NCI-H748 (cell line): ENCODE data around the gene SNED1.
"Not testable (repeated sequence)": the region's sequence is repeated elsewhere in the genome, so short reads cannot be mapped to it uniquely, and the experiment has no call there.

Experiments
- DNase-seq: peaks from one replicate; lab custom pipeline; 2025; ENCODE audit not compliant: unreplicated experiment; lab: John Stamatoyannopoulos, UW

SNED1 gene

DNA sequence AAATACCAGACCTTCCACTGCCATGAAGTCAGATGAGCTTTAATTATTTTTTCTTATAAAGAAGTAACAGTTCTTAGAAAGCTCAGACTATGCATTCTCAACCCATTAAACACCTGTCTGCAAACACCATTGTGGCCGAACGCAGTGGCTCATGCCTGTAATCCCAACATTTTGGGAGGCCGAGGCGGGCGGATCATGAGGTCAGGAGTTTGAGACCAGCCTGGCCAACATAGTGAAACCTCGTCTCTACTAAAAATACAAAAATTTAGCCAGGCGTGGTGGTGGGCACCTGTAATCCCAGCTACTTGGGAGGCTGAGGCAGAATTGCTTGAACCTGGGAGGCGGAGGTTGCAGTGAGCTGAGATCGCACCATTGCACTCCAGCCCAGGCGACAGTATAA lies 106.2 kb downstream of the SNED1 start:
- DNase-seq = not testable (repeated sequence)

DNA sequence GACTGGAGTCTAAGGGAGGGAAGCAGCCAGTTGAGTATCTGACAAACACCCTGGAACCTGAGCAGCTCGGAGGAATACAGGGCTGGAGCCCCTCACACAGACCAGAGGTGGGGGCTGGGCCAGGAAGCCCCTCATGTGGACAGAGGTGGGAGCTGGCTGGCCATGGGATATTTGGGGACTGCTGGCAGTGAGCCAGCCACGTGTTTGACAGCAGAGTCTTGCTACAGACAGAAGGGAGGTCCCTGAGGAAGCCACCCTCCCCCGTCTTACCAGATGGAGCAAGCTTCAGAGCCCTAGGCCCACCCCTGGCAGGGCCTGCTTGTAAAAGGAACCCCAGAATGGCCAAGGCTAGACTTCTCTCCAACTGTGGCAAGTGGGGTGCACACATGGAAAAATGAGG lies 107.2 kb downstream of the SNED1 start:
- no peak for DNase-seq

DNA sequence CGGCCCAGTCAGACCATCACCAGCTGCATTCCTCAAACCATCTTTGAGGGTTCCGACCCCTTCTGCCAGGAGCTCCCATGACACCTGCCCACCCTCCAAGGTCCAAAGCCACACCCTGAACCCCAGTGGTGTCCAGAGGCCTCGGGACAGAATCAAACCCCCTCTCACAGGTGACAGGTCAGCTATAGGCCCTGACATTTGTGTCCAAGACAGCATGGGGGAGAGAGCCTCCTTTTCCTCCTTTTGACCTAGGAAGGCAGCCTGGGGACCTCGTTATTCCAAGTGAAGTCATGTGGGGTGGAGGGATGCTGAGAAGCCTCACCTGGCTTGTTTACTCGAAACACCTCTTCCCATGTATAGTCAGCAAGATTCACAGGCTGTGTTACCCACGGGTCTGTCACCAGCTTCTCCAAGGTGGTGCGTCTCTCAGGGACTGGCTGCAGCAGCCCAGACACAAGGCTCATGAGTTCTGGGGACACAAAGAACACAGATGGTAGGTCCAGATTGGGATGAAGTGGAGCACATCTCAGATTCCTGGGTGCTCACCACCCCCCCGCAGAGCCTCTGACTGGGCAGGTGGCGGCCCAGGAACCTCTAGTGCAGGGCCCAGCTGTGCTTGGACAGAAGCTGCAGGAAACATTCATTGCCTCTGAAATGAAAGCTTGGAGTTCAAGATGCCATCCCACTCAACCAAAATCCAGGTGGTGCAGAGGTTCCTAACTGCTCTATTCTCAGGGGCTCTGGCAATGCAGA lies 108.8 kb downstream of the SNED1 start:
- DNase-seq = no peak

- DNase-seq = no peak
These were observed 110.1 kb downstream of the SNED1 start for GRCh38 chr2:241108271-241109209.

GRCh38 chr2:241109210-241110088 lies 111.0 kb downstream of the SNED1 start:
- DNase-seq = no peak

DNA sequence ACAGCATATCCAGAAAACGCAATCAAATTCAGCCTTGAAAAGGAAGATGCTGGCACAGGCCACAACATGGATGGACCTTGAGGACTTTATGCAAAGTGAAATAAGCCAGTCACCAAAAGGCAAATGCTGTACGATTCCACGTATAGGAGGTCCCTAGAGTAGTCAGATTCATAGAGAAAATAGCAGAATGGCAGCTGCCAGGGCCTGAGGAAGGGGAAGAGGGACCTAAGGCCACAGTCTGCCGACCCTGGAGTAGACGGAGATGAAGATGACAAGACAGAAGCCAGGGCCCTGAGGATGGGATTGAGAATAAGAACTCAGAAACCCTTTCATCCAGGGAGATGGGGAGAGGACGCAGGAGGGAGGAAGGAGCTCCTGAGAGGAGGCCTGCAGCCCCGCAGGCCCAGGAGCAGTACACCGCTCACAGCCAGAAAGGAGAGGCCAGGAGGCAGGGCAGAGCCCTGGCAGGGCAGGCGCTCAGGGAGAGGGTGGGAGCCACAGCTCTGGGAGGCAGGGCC lies 111.7 kb downstream of the SNED1 start:
- DNase-seq = no peak

- no peak for DNase-seq
These were observed 112.4 kb downstream of the SNED1 start for GRCh38 chr2:241110607-241111439.

GRCh38 chr2:241111440-241111805 lies 113.0 kb downstream of the SNED1 start:
- no peak for DNase-seq

DNA sequence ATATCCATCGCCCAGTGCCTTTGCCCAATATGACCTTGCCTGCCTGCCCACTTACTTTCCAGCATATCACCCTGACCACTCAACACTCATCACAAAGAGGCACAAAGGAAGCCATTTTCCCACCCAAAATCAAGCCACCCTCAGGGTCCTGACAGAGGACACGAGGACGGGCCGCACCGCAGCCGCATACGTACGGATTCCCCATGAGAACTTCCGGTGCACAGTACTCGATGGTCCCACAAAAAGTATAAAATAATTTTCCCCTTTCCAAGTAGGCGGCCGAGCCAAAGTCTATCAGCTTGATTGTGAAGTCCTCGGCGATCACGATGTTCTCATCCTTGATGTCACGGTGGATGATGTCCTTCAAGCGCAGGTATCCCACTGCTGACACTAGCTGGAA lies 113.6 kb downstream of the SNED1 start:
- DNase-seq = no peak

DNA sequence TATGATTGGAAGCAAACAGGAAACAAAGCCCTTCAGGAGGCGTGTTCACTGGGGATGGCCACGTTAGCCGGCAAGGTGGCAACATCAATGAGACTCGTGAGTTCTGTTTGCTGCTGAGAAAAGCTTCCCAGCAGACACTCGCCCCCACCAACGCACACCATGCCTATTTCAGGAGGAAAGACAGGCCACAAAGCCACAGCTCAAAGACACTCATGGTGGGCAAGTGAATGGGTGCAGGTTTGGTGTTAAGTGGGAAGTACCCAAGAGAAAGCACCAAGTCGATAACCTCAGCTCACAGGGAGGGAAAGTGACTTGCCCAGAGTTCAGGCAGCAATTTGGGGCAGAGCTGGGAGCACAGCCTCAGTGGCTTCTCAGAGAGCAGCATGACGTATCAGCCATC lies 114.2 kb downstream of the SNED1 start:
- no peak for DNase-seq

GRCh38 chr2:241114836-241115235 lies 116.4 kb downstream of the SNED1 start:
- DNase-seq = no peak

GRCh38 chr2:241115361-241115760 lies 116.9 kb downstream of the SNED1 start:
- DNase-seq = no peak

DNA sequence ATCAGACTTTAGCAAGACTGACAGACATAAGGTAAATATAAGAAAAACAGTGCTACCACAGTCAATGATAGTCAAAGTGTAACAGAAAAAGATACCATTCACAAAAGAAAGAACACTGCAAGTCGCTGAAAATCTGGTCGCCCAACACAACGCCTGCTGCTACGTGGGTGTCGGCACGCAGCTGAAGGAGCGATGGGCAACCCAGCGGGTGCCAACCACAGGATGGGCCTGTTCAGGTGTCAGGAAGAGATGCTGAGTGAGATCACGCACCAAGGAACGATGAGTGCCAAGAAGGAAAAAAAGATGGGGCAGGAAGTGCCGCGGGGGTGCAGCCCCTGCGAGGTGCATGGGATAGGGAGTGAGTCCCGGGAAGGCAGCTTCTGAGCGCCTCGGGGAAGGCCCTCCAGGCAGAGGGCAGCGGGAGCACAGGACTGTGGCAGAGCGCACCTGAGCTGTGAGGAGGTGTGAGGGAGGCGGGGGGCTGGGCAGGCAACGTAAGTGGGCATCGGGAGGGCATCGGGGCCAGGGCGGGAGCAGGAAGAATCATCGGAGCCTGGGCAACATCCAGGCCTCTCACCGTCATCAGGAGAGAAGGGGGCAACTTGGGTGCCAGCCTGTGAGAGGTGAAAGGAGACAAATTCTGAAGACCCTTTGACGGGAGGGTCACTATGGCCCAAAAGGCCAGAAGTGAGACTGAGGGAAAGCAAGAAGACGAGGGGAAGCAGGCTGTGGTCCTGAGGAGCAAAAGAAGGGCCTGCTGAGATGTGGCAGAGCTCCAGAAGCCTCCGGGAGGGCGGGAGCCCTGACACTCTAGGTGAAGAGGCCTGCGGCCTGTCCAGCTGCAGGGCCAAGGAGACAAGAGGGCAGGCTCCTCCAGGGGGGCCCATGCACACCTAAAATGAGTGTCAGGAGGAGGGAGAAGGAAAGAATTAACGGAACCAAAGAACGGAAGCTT lies 118.5 kb downstream of the SNED1 start:
- DNase-seq = no peak

- DNase-seq = no peak
These were observed 120.5 kb downstream of the SNED1 start for GRCh38 chr2:241118737-241119505.

DNA sequence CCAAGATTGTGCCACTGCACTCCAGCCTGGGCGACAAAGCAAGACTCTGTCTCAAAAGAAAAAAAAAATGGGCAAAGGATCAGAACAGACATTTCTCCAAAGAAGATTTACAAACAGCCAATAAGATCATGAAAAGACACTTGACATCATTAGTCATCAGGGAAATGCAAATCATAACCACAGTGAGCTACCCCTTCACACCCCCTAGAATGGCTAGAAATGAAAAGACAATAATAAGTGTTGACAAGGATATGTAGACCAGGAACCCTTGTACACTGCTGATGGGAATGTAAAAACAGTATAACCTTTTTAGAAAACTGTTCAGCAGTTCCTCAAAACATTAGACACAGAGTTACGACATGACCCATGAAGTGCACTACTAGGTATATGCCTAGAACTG lies 122.0 kb downstream of the SNED1 start:
- no peak for DNase-seq

DNA sequence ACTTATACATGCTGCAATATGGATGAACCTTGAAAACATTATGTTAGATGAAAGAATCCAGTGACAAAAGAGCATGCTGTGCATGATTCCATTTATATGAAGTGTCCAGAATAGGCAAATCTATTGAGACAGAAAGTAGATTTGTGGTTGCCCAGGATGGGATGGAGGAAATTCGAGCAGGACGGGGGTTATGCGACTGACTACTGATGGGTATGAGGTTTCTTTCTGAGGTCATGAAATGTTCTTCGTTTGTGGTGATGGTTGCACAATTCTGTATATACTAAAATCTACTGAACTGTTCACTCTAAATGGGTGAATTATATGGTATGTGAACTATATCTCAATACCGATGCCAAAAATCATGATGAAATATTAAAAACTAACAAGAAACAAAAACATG lies 122.6 kb downstream of the SNED1 start:
- DNase-seq = no peak

DNA sequence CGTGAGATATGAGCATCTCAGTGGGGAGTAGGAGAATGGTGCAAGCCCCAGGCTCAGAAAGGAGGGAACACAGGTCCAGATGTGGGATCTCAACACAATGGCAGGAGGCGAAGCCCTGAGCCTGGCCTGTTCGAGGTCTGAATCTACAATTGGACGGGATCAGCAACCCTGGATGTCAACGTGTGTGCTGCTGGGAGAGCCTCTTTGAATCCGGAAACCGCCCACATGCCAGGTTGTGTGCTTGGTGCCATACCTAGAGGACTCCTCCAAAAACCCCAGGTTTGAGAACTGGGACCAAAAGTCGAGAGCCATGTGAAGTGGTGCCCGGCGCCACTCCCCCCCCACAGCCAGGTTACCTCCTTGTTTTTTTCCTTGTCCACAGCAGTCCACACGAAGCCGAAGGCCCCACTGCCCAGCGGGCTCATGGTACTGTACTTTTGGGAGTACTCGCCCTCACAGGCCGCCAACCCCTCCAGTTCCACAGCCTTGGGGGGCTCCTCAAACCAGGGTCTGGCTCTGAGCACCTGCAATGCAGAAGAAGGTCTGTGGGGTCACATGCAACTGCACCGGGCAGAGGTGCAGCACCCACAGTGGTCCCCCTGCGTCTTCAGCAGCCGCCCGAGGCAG lies 124.1 kb downstream of the SNED1 start:
- no peak for DNase-seq
